ENCODE measurements around the gene ATP9B.
A peak's percentile ranks its signal among the peaks of the same experiment; 100 is the strongest.

Gene ATP9B

GRCh38 chr18:79381811-79382311 is 312.7 kb downstream of the ATP9B start:
- TF ChIP-seq POU2F2 (IDR thresholded peaks at IDR 0.05; ENCODE audit: low read depth, low read length): no peak
- TF ChIP-seq PAX5 (IDR thresholded peaks at IDR 0.05; ENCODE audit: insufficient read depth, low read length, severe bottlenecking): no peak
- TF ChIP-seq SPI1 (IDR thresholded peaks at IDR 0.05; ENCODE audit: low read depth, low read length): no peak
- TF ChIP-seq TAF1 (IDR thresholded peaks at IDR 0.05; ENCODE audit: low read depth, low read length): no peak
- no peak for TF ChIP-seq POLR2A (IDR thresholded peaks at IDR 0.05; ENCODE audit: low read depth, low read length)
- TF ChIP-seq POLR2AphosphoS5 (IDR thresholded peaks at IDR 0.05; ENCODE audit: low read depth, low read length): no peak
- DNase-seq (ENCODE audit: insufficient read length, low spot score) (no peak), FAIRE-seq (no peak)

- FAIRE-seq: no peak
- TF ChIP-seq POLR2AphosphoS5 (IDR thresholded peaks at IDR 0.05; ENCODE audit: low read depth, low read length) (no peak), PAX5 (IDR thresholded peaks at IDR 0.05; ENCODE audit: insufficient read depth, low read length, severe bottlenecking) (no peak), POLR2A (IDR thresholded peaks at IDR 0.05; ENCODE audit: low read depth, low read length) (no peak), TAF1 (IDR thresholded peaks at IDR 0.05; ENCODE audit: low read depth, low read length) (no peak), POU2F2 (IDR thresholded peaks at IDR 0.05; ENCODE audit: low read depth, low read length) (no peak), SPI1 (IDR thresholded peaks at IDR 0.05; ENCODE audit: low read depth, low read length) (no peak)
- DNase-seq (ENCODE audit: insufficient read length, low spot score): no peak
Observed at GRCh38 chr18:79382681-79383387, 313.6 kb downstream of the ATP9B start.

- TF ChIP-seq TAF1 (IDR thresholded peaks at IDR 0.05; ENCODE audit: low read depth, low read length): no peak
- TF ChIP-seq POU2F2 (IDR thresholded peaks at IDR 0.05; ENCODE audit: low read depth, low read length): no peak
- no peak for FAIRE-seq
Observed at GRCh38 chr18:79383388-79384056, 314.3 kb downstream of the ATP9B start.

GRCh38 chr18:79384151-79384807 is 315.1 kb downstream of the ATP9B start:
- no peak for FAIRE-seq
- TF ChIP-seq POLR2AphosphoS5 (IDR thresholded peaks at IDR 0.05; ENCODE audit: low read depth, low read length) (no peak), PAX5 (IDR thresholded peaks at IDR 0.05; ENCODE audit: insufficient read depth, low read length, severe bottlenecking) (no peak), POU2F2 (IDR thresholded peaks at IDR 0.05; ENCODE audit: low read depth, low read length) (no peak), SPI1 (IDR thresholded peaks at IDR 0.05; ENCODE audit: low read depth, low read length) (no peak), POLR2A (IDR thresholded peaks at IDR 0.05; ENCODE audit: low read depth, low read length) (no peak), TAF1 (IDR thresholded peaks at IDR 0.05; ENCODE audit: low read depth, low read length) (no peak)
- no peak for DNase-seq (ENCODE audit: insufficient read length, low spot score)

More at GRCh38 chr18:79383388-79384056, 314.3 kb downstream of the ATP9B start:
- no peak for DNase-seq (ENCODE audit: insufficient read length, low spot score)

- no peak for TF ChIP-seq PAX5 (IDR thresholded peaks at IDR 0.05; ENCODE audit: insufficient read depth, low read length, severe bottlenecking)
- TF ChIP-seq POLR2A (IDR thresholded peaks at IDR 0.05; ENCODE audit: low read depth, low read length): no peak
- no peak for TF ChIP-seq POU2F2 (IDR thresholded peaks at IDR 0.05; ENCODE audit: low read depth, low read length)
- no peak for TF ChIP-seq POLR2AphosphoS5 (IDR thresholded peaks at IDR 0.05; ENCODE audit: low read depth, low read length)
- no peak for TF ChIP-seq TAF1 (IDR thresholded peaks at IDR 0.05; ENCODE audit: low read depth, low read length)
- no peak for TF ChIP-seq SPI1 (IDR thresholded peaks at IDR 0.05; ENCODE audit: low read depth, low read length)
- DNase-seq (ENCODE audit: insufficient read length, low spot score) (no peak), FAIRE-seq (no peak)
Observed at GRCh38 chr18:79384834-79385233, 315.6 kb downstream of the ATP9B start.

GRCh38 chr18:79385326-79385707 is 316.1 kb downstream of the ATP9B start:
- FAIRE-seq (no peak), DNase-seq (ENCODE audit: insufficient read length, low spot score) (no peak)
- TF ChIP-seq SPI1 (IDR thresholded peaks at IDR 0.05; ENCODE audit: low read depth, low read length): no peak
- no peak for TF ChIP-seq PAX5 (IDR thresholded peaks at IDR 0.05; ENCODE audit: insufficient read depth, low read length, severe bottlenecking)
- TF ChIP-seq POLR2AphosphoS5 (IDR thresholded peaks at IDR 0.05; ENCODE audit: low read depth, low read length): no peak
- TF ChIP-seq TAF1 (IDR thresholded peaks at IDR 0.05; ENCODE audit: low read depth, low read length): no peak
- no peak for TF ChIP-seq POLR2A (IDR thresholded peaks at IDR 0.05; ENCODE audit: low read depth, low read length)
- TF ChIP-seq POU2F2 (IDR thresholded peaks at IDR 0.05; ENCODE audit: low read depth, low read length): no peak

GRCh38 chr18:79385708-79386341 is 316.6 kb downstream of the ATP9B start:
- DNase-seq (ENCODE audit: insufficient read length, low spot score) (no peak), FAIRE-seq (peak; percentile 43)
- TF ChIP-seq SPI1 (IDR thresholded peaks at IDR 0.05; ENCODE audit: low read depth, low read length) (no peak), POLR2AphosphoS5 (IDR thresholded peaks at IDR 0.05; ENCODE audit: low read depth, low read length) (no peak), PAX5 (IDR thresholded peaks at IDR 0.05; ENCODE audit: insufficient read depth, low read length, severe bottlenecking) (no peak), POLR2A (IDR thresholded peaks at IDR 0.05; ENCODE audit: low read depth, low read length) (no peak), POU2F2 (IDR thresholded peaks at IDR 0.05; ENCODE audit: low read depth, low read length) (no peak), TAF1 (IDR thresholded peaks at IDR 0.05; ENCODE audit: low read depth, low read length) (no peak)

GRCh38 chr18:79386547-79386946 is 317.4 kb downstream of the ATP9B start:
- TF ChIP-seq PAX5 (IDR thresholded peaks at IDR 0.05; ENCODE audit: insufficient read depth, low read length, severe bottlenecking): no peak
- TF ChIP-seq POU2F2 (IDR thresholded peaks at IDR 0.05; ENCODE audit: low read depth, low read length): no peak
- TF ChIP-seq SPI1 (IDR thresholded peaks at IDR 0.05; ENCODE audit: low read depth, low read length): no peak
- no peak for TF ChIP-seq POLR2A (IDR thresholded peaks at IDR 0.05; ENCODE audit: low read depth, low read length)
- no peak for TF ChIP-seq TAF1 (IDR thresholded peaks at IDR 0.05; ENCODE audit: low read depth, low read length)
- TF ChIP-seq POLR2AphosphoS5 (IDR thresholded peaks at IDR 0.05; ENCODE audit: low read depth, low read length): no peak
- DNase-seq (ENCODE audit: insufficient read length, low spot score) (no peak), FAIRE-seq (no peak)

GRCh38 chr18:79387214-79387613 is 318.0 kb downstream of the ATP9B start:
- FAIRE-seq: no peak
- DNase-seq (ENCODE audit: insufficient read length, low spot score): no peak
- TF ChIP-seq POLR2A (IDR thresholded peaks at IDR 0.05; ENCODE audit: low read depth, low read length): no peak
- no peak for TF ChIP-seq POLR2AphosphoS5 (IDR thresholded peaks at IDR 0.05; ENCODE audit: low read depth, low read length)
- TF ChIP-seq PAX5 (IDR thresholded peaks at IDR 0.05; ENCODE audit: insufficient read depth, low read length, severe bottlenecking): no peak
- TF ChIP-seq POU2F2 (IDR thresholded peaks at IDR 0.05; ENCODE audit: low read depth, low read length): no peak
- no peak for TF ChIP-seq SPI1 (IDR thresholded peaks at IDR 0.05; ENCODE audit: low read depth, low read length)
- no peak for TF ChIP-seq TAF1 (IDR thresholded peaks at IDR 0.05; ENCODE audit: low read depth, low read length)

All from GM12891 (cell line).